Activated CD4-positive, alpha-beta memory T cell treated with anti-CD3 and anti-CD28 coated beads for 36 hours (primary cell): ENCODE results near the gene ENOX1. TPM values are rescaled to one million over a fixed set of nuclear protein-coding genes. Genes with fewer than 3 reads are reported as not detected.

Experiments used
- total RNA-seq, 2 experiments: library from RNA; stranded (reverse); gene quantifications; one replicate each; pipeline ENCODE4 v1.2.3, GENCODE V29; 2021

The ENOX1 gene
- total RNA-seq, 2 experiments from 2014 or later: 0.44 to 0.45 TPM

Other genes with a start within 250 kb of the ENOX1 start
- 1 to 10 TPM; 2.0 to 2.5 TPM for gene CCDC122, start 92.8 kb upstream of the ENOX1 start, total RNA-seq
- gene LACC1, start 92.9 kb upstream of the ENOX1 start, total RNA-seq: 1 to 10 TPM; 4.4 to 4.5 TPM